Measurements from ENCODE around the gene TCTA.
A peak's percentile ranks its signal among the peaks of the same experiment; 100 is the strongest.

The TCTA gene, protein sequence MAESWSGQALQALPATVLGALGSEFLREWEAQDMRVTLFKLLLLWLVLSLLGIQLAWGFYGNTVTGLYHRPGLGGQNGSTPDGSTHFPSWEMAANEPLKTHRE

DNA sequence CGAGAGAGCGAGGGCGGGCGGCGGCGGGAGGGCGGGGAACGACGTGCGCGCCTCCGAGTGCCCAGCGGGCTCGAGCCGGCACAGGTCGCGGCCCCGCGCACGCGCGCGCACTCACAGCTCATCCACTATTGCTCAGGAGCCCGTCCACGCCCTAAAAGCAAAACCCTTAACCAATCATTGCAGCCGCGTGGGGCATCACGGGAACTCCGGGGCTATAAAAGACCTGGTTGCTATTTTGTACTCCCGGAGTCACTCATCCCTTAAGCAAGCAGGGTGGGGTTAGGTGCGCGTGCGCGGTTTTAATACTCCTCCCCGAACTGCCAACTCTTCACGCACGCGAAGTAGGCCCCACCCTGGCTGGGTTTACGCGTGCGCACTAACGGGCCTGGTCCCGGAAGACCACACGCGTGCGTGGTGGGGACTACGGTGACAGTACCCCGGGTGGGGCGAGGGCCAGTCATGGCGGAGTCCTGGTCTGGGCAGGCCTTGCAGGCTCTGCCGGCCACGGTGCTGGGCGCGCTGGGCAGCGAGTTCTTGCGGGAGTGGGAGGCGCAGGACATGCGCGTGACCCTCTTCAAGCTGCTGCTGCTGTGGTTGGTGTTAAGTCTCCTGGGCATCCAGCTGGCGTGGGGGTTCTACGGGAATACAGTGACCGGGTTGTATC is at the start of gene TCTA, which contains the start of gene RHOA:
Gene TCTA (plus strand): TSS at position 456 of the 664 bp plus-strand sequence. CDS start 4 bp downstream, at position 460.
Gene RHOA (minus strand): TSS at position 9 of the 664 bp plus-strand sequence. CDS start 36,387 bp downstream, outside the sequence.
- Histone ChIP-seq H3K9me3 (ENCODE audit: insufficient read depth, low read length) (no peaks in the 10 kb centered on the region), H3K36me3 (replicated peaks; ENCODE audit: low read depth, low read length) (peaks cover 7% of the 10 kb centered on the region), H4K20me1 (ENCODE audit: insufficient read depth, low read length) (peaks cover 41% of the 10 kb centered on the region), H2AFZ (ENCODE audit: low read depth, low read length) (peak within 1 kb of the TSS; percentile 69; the same call in 1 of the 2 replicates), H3K4me3 (ENCODE audit: low read length) (peak within 1 kb of the TSS; percentile 87), H3K4me2 (ENCODE audit: low read length) (peak within 1 kb of the TSS; percentile 96), H3K4me1 (ENCODE audit: low read length) (peaks cover 30% of the 10 kb centered on the region), H3K27ac (ENCODE audit: low read length) (peak within 1 kb of the TSS; percentile 71), H3K27me3 (ENCODE audit: low read depth, low read length) (no peaks in the 10 kb centered on the region), H3K9ac (ENCODE audit: low read length) (peak within 1 kb of the TSS; percentile 93), H3K79me2 (ENCODE audit: low read length) (peaks cover 61% of the 10 kb centered on the region)
- no peak for TF ChIP-seq EZH2phosphoT487 (IDR thresholded peaks at IDR 0.05; ENCODE audit: low read depth)
- TF ChIP-seq, protein P1, sequence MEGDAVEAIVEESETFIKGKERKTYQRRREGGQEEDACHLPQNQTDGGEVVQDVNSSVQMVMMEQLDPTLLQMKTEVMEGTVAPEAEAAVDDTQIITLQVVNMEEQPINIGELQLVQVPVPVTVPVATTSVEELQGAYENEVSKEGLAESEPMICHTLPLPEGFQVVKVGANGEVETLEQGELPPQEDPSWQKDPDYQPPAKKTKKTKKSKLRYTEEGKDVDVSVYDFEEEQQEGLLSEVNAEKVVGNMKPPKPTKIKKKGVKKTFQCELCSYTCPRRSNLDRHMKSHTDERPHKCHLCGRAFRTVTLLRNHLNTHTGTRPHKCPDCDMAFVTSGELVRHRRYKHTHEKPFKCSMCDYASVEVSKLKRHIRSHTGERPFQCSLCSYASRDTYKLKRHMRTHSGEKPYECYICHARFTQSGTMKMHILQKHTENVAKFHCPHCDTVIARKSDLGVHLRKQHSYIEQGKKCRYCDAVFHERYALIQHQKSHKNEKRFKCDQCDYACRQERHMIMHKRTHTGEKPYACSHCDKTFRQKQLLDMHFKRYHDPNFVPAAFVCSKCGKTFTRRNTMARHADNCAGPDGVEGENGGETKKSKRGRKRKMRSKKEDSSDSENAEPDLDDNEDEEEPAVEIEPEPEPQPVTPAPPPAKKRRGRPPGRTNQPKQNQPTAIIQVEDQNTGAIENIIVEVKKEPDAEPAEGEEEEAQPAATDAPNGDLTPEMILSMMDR (IDR thresholded peaks at IDR 0.05; ENCODE audit: low read depth, low read length) = no peak

- Histone ChIP-seq H3K36me3 (replicated peaks; ENCODE audit: low read depth, low read length) (peaks cover 45% of the 10 kb centered on the region), H3K27ac (ENCODE audit: low read length) (no peak overlapping the region), H3K9me3 (ENCODE audit: insufficient read depth, low read length) (no peaks in the 10 kb centered on the region), H2AFZ (ENCODE audit: low read depth, low read length) (no peak overlapping the region), H3K9ac (ENCODE audit: low read length) (no peak overlapping the region), H3K79me2 (ENCODE audit: low read length) (peaks cover 45% of the 10 kb centered on the region), H3K27me3 (ENCODE audit: low read depth, low read length) (no peaks in the 10 kb centered on the region), H3K4me3 (ENCODE audit: low read length) (no peak overlapping the region), H3K4me2 (ENCODE audit: low read length) (no peak overlapping the region), H4K20me1 (ENCODE audit: insufficient read depth, low read length) (peaks cover 4% of the 10 kb centered on the region; the same call in 1 of the 2 replicates), H3K4me1 (ENCODE audit: low read length) (peaks cover 11% of the 10 kb centered on the region)
- no peak for TF ChIP-seq EZH2phosphoT487 (IDR thresholded peaks at IDR 0.05; ENCODE audit: low read depth)
- TF ChIP-seq, protein P1 (IDR thresholded peaks at IDR 0.05; ENCODE audit: low read depth, low read length) = no peak
These were observed 49.7 kb upstream of the TCTA start for GRCh38 chr3:49362561-49362960.

DNA sequence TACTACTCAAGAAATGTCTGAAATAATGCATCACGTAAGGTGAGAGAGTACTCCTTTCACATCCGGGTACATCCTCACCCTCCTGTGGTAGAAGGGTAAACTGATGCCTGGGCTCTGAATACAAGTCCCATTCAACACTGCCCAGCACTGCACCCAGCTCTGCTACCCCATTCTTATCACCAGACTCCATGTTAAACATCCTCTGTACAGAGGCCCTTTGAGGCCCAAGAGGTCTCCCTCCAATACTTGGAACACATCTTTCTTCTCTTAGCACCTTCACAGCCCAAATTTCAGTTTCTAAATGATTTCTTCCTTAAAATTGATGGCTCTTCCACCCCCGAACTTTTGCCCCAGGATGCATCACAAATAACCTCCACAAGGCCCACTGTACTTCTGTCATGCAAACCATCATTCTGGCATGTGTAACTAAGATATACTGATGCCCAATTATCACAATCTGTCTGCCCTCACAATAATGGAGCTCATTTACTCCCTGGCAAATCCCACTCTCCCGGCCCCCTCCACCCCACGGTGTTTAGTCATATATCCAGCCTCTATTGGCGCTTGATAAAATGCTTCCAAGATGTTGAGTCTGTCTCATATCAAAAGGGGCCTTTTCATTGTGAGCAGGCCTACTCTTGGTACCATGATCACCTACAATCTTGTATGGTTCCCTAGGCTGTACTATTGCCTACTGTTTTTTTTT is 41.5 kb upstream of the TCTA start:
- no peak overlapping the region for H3K9ac ChIP-seq (ENCODE audit: low read length)
- H3K4me1 ChIP-seq (ENCODE audit: low read length) = no peaks in the 10 kb centered on the region
- H4K20me1 ChIP-seq (ENCODE audit: insufficient read depth, low read length) = peaks cover 27% of the 10 kb centered on the region
- no peak overlapping the region for H3K4me2 ChIP-seq (ENCODE audit: low read length)
- H3K9me3 ChIP-seq (ENCODE audit: insufficient read depth, low read length) = no peaks in the 10 kb centered on the region
- H3K79me2 ChIP-seq (ENCODE audit: low read length) = peaks cover 89% of the 10 kb centered on the region
- no peak overlapping the region for H3K4me3 ChIP-seq (ENCODE audit: low read length)
- peaks cover 65% of the 10 kb centered on the region for H3K36me3 ChIP-seq (replicated peaks; ENCODE audit: low read depth, low read length)
- no peak overlapping the region for H3K27ac ChIP-seq (ENCODE audit: low read length)
- H2AFZ ChIP-seq (ENCODE audit: low read depth, low read length) = no peak overlapping the region
- TF ChIP-seq, protein P1 (IDR thresholded peaks at IDR 0.05; ENCODE audit: low read depth, low read length) = no peak
- no peak for TF ChIP-seq EZH2phosphoT487 (IDR thresholded peaks at IDR 0.05; ENCODE audit: low read depth)
- H3K27me3 ChIP-seq (ENCODE audit: low read depth, low read length) = no peaks in the 10 kb centered on the region

DNA sequence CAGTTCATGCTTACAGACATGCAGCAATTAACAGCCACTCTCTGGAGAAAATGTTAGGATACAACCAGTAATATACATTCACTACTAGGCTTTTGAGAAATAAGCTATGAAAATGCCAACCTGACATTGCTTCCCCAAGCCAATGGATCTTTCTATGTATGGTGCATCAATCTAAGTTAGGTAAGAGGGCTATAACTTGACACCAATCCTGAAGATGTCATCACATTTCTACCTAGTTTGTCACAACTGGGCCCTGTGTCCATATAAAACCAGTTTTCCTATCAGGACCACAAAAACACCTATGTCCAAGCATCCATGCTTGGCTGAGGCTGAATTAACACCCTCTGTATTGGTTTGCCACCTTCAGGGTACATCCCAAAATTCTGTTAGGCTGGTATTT is 40.3 kb upstream of the TCTA start:
- no peak for TF ChIP-seq EZH2phosphoT487 (IDR thresholded peaks at IDR 0.05; ENCODE audit: low read depth)
- TF ChIP-seq, protein P1 (IDR thresholded peaks at IDR 0.05; ENCODE audit: low read depth, low read length) = no peak
- no peak overlapping the region for H3K4me3 ChIP-seq (ENCODE audit: low read length)
- no peaks in the 10 kb centered on the region for H3K9me3 ChIP-seq (ENCODE audit: insufficient read depth, low read length)
- H3K36me3 ChIP-seq (replicated peaks; ENCODE audit: low read depth, low read length) = peaks cover 54% of the 10 kb centered on the region
- no peaks in the 10 kb centered on the region for H3K27me3 ChIP-seq (ENCODE audit: low read depth, low read length)
- H4K20me1 ChIP-seq (ENCODE audit: insufficient read depth, low read length) = peaks cover 29% of the 10 kb centered on the region
- no peak overlapping the region for H3K4me2 ChIP-seq (ENCODE audit: low read length)
- H2AFZ ChIP-seq (ENCODE audit: low read depth, low read length) = no peak overlapping the region
- H3K79me2 ChIP-seq (ENCODE audit: low read length) = peaks cover 89% of the 10 kb centered on the region
- H3K27ac ChIP-seq (ENCODE audit: low read length) = no peak overlapping the region
- no peak overlapping the region for H3K9ac ChIP-seq (ENCODE audit: low read length)
- no peaks in the 10 kb centered on the region for H3K4me1 ChIP-seq (ENCODE audit: low read length)

Measured in OCI-LY3 (cell line).